IPS-11a (cell line): ENCODE data around the gene MYO7B.
"Not testable (repeated sequence)": the region's sequence is repeated elsewhere in the genome, so short reads cannot be mapped to it uniquely, and the experiment has no call there.

Experiments used
- H3K4me3 ChIP-seq: one replicate; pipeline ENCODE4 v1.5.1; 2013; ENCODE audit warnings: low read depth, low read length, control low read depth

MYO7B gene

DNA sequence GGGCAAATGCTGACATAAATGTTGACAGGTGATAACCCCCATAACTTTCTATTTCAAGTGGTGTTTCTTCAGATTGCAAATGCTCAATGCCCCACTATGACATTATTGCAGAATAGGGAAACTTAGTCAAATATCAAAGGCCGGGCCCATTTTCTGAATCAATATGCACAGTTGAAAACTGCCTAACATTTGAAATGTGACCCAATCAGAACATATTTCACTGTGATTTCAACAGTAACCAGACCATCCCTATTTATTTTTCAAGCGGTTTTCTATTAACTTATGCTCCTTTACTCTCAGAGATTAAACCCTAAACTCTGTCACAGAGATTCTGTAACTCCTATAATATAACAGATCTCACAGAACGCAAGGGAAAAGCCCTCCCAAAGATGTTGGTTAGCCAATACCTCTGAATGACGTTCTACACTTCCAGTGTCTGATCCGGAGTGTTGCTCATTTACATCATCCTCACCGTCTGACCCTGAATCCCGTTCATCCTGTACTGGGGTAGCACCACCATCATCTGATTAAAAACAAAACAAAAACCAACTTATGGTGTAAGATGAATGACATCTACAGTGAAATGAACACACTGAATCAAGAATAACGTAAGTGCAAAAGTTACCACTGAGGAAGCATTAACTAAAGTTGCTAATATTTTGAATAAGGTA is 12.1 kb upstream of the MYO7B start:
- H3K4me3 ChIP-seq = no peak overlapping the region

- not testable (repeated sequence) for H3K4me3 ChIP-seq
Observed at GRCh38 chr2:127524198-127524834, 11.2 kb upstream of the MYO7B start.

GRCh38 chr2:127525691-127526131 is 9.8 kb upstream of the MYO7B start:
- H3K4me3 ChIP-seq = peak overlapping the region; percentile 96

DNA sequence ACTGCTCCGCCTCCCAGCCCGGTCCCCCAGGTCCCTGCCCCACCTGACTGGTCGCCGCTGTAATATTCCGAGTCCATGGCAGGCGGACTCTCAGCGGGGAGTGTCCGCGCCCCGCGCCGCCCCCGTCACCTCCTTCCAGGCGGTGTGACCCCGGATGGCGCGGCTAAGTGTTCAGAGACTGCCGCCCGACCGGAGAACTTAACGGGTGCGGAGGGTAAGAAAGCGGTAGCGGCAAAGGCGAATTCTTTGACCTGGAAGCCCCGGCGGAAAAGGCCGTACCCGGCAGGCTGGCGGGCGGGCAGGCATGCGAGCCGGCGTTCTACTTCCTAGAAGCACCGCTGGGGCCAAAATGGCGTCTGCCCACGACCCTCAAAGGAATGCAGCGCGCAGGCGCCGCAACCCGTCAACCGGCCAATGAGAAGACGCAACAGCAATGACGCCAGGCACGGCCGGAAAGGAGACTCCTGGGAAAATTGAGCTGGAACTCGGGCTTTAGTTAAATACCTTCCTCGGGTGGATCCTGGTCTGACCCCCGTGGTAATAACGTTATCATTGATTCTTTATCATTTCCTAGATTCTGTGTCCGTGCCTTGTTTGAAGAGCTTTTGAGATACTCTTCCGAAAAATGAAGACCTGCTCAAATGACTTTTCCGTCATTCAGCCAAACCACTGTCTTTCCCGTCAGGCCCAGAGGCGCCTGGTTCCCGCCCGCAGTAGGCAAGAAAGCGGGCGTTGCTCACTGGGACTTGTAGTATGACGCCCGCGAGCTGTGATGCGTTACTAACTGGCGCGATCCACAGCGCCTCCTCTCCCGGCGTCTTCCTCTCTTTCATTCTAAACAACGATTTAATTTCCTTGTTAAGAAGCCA is 9.1 kb upstream of the MYO7B start, which contains the start of gene IWS1:
TSS of gene IWS1 (minus strand) at position 358 of the 869 bp plus-strand sequence. CDS start at position 77, 281 bp downstream.
- H3K4me3 ChIP-seq = peak within 1 kb of the TSS; percentile 96

GRCh38 chr2:127527001-127527804 is 8.3 kb upstream of the MYO7B start:
- peak overlapping the region; percentile 96 for H3K4me3 ChIP-seq

DNA sequence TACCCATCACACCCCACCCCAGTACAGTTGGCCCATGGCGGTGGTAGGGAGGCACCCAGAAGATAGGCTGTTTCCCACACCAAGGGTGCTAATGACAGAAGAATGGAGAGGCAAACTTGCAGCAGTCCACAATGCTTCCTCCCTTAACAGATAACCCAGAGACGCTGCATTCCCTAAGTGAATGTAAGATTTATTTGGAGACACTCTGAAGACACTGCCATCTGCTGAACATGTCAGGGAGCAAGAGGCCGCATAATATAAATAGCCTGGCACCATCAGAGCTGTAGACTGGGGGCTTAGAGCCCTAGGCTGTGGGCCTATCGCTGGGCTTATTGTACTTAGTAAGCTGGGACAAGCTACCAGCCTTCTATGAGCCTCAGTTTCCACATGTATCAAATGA is 7.0 kb upstream of the MYO7B start:
- no peak overlapping the region for H3K4me3 ChIP-seq

GRCh38 chr2:127529416-127529815 is 6.1 kb upstream of the MYO7B start:
- not testable (repeated sequence) for H3K4me3 ChIP-seq

- H3K4me3 ChIP-seq = no peak overlapping the region
Observed at GRCh38 chr2:127530245-127531140, 5.0 kb upstream of the MYO7B start.

- no peak overlapping the region for H3K4me3 ChIP-seq
Observed at GRCh38 chr2:127531221-127531648, 4.2 kb upstream of the MYO7B start.

DNA sequence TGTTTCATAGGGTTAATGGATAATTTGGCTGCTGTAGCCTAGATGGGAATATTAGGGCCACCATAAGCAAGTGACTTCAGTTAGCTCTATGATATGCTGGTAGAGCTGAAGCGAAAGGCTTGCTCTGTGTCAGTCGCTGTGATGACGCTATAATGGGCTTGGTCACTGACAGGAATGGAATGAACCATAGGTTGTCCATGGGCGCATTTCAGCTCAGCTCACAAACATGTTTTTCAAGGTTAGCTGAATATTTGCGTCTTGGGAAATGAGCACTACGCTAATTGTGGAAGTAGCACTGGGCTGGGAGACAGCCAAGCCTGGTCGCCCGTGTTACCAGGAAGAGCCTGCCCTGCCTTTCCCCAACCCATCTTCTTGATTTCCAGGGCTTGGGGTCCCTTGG is 3.2 kb upstream of the MYO7B start:
- no peak overlapping the region for H3K4me3 ChIP-seq

- no peak overlapping the region for H3K4me3 ChIP-seq
Observed at GRCh38 chr2:127535918-127536317, 435 bp downstream of the MYO7B start.

DNA sequence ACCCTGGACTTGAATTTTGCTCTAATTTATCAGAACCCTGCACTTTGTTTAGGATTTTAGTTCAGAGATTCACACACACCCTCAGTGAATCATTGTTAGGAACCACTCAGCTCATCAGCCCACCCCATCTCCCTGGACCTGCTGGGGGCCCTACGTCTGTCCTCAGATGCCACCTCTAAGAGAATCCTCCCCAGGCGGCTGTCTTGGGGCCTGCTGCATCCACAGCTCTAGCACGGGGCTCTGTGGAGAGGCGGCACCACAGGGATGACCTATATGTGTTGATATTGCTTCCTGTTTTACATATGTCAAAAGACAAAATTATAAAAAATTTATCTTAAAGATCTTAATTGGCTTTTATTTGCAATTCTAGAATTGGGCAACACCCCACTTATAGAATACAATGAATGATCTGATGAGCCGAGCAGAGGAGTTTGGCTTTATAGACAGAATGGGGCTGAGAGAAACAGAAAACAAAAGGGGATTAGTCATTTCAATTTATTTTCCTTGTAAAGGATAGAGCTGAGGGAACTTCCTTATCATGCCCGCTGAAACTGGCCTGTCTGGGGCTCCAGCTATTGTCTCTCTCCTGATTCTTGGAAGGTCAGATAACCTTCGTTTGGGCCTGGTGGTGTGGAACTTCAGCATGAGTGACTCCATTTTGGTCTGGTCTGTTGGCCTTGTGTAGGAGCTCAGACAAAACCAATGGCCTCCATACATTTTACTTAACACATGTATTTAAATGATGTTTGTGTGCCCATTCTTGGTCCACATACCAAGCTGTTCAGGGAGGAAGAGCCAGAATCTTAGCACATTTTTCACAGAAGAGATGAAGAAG is 1.4 kb downstream of the MYO7B start:
- no peak overlapping the region for H3K4me3 ChIP-seq

- no peak overlapping the region for H3K4me3 ChIP-seq
Observed at GRCh38 chr2:127537644-127538043, 2.2 kb downstream of the MYO7B start.

DNA sequence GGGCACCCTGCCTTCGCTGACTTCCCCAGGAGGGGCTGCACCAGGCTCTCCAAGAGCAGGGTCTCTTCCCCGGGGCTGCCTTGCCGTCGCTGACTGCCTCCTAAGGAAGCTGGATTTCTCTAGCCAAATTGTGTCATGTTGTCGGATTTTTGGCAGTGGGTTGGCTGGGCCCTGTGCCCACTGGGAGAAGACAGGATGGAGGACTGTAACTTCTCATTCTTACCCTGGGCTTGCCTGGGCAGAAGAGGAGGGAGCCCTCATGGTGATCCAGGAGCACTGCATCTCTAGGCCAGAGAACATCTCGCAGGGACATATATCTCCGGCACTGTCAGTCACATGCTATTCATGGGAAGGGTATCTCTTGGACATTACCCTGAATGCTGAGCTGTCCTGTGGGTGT is 6.3 kb downstream of the MYO7B start:
- H3K4me3 ChIP-seq = no peak overlapping the region

DNA sequence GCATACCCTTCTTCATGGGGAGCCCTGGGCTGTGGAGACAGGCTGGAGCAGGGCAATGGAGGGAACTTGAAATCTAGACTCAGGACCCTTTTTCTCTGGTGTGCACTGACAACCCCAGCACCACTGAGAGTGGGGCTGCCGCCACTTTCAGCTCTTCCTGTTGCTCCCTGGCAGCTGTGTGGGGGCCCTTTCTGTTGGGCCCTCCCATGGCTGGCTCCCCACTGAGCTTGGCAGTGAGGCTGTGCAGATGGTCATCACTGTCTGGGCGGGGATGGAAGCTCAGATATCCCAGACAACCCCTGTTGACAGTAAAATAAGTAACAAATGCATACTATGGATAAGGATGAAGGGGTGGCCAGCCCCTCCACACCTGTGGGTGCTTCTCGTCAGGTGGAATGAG is 6.7 kb downstream of the MYO7B start:
- no peak overlapping the region for H3K4me3 ChIP-seq

GRCh38 chr2:127543013-127543501 is 7.6 kb downstream of the MYO7B start:
- H3K4me3 ChIP-seq = not testable (repeated sequence)

GRCh38 chr2:127545189-127545588 is 9.7 kb downstream of the MYO7B start:
- no peak overlapping the region for H3K4me3 ChIP-seq

DNA sequence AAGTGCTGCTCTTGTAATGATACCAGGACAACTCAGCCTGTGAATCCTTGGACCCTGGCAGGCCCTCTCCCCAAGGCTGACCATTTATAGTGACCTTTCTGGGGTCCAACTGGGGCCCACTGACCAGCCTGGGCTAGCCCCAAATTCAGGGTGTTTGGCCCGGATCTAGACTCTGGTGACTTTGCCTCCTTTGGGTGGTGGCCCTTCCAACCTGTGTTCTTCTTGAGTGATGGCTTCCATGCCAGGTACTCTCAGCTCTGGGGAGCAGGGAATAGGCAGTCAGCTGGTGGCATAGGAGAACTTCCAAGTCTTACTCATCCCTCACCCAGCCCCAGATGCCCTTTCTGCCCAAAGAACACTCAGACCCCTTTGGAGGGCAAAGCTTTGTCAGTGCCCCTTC is 10.3 kb downstream of the MYO7B start:
- no peak overlapping the region for H3K4me3 ChIP-seq

GRCh38 chr2:127546797-127547196 is 11.3 kb downstream of the MYO7B start:
- H3K4me3 ChIP-seq = no peak overlapping the region
